Adrenal gland (tissue), 5 donors: ENCODE results near the gene RND3.

Experiments used
- CTCF ChIP-seq, 6 experiments: fragments of 450-650 bp in 4 of 6; fragments of 200-600 bp in 2 of 6; sonication (generic) in 1 of 6; IDR thresholded peaks; 1 replicate in 5 of 6; 2 replicates in 1 of 6; pipeline versions ENCODE4 v1.5.1 to v1.8.0; 2016 to 2021; ENCODE audit warnings: antibody characterized with exemption in 6 of 6, mild to moderate bottlenecking in 2 of 6, moderate library complexity in 1 of 6
- POLR2A ChIP-seq, 2 donors: fragments of 450-650 bp; IDR thresholded peaks; one replicate each; pipeline ENCODE4 v1.6.1; 2017; ENCODE audit warnings: antibody characterized with exemption in 2 of 2, mild to moderate bottlenecking in 2 of 2, moderate library complexity in 1 of 2
- donor health status: DM: no; HTN: no; CAD: no.

GRCh38 chr2:150431561-150432311, 55.7 kb downstream of the RND3 start:
- TF ChIP-seq CTCF (IDR thresholded peaks at IDR 0.05) (no peak), POLR2A (IDR thresholded peaks at IDR 0.05) (no peak)
